ENCODE results near the gene IGLON5. TPM values are rescaled to one million over a fixed set of nuclear protein-coding genes. Genes with fewer than 3 reads are reported as not detected.

IGLON5 gene
- total RNA-seq, result 0.37 TPM

GRCh38 chr19:51311351-51312257 is at the start of gene IGLON5:
Gene IGLON5 (plus strand): TSS chr19:51311644. CDS start chr19:51311848, 204 bp downstream.
- DNase-seq (ENCODE audit: low spot score), result no peak

DNA sequence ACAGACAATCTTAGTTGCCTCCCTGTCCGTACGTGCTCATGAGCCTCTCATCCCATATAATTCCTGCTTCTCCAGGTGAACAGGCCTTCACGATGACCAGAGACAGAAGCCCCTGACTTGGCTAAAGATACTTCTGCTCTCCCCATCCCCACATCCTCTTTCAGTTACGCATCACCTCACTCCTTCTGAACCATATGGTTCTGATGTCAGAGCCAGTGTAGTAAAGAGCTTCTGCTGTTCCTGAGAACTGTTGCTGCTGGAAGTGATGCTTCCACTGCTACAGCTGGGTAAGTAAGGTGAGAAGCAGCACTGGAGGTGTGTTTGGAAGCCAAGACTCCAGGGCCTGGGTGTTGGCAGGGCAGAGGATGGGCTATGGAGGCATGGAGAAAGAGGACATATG is 47.6 kb upstream of the IGLON5 start:
- no peak for DNase-seq (ENCODE audit: low spot score)

GRCh38 chr19:51271067-51271466 is 40.4 kb upstream of the IGLON5 start:
- DNase-seq (ENCODE audit: low spot score), result no peak

GRCh38 chr19:51272183-51272810 is 39.1 kb upstream of the IGLON5 start:
- DNase-seq (ENCODE audit: low spot score), result no peak

- no peak for DNase-seq (ENCODE audit: low spot score)
Observed at GRCh38 chr19:51274049-51274770, 37.2 kb upstream of the IGLON5 start.

DNA sequence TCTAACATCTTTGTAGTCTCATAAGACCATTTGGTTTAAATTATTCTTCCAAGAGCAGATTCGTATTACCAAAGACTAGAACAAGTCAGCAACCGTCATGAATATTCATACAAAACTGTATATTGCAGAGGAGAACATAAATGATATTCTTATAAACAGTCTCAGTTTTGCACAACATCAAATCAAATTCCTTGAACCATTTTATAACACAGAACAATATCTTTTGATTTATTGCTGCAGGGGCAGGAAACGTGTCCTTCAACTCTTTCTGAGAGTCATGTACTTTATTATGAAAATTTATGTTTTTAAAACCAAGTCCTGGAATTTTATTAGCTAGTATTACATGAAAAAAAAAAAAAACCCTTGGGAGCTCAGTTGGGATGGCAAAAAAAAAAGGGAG is 34.3 kb upstream of the IGLON5 start:
- DNase-seq (ENCODE audit: low spot score), result no peak

DNA sequence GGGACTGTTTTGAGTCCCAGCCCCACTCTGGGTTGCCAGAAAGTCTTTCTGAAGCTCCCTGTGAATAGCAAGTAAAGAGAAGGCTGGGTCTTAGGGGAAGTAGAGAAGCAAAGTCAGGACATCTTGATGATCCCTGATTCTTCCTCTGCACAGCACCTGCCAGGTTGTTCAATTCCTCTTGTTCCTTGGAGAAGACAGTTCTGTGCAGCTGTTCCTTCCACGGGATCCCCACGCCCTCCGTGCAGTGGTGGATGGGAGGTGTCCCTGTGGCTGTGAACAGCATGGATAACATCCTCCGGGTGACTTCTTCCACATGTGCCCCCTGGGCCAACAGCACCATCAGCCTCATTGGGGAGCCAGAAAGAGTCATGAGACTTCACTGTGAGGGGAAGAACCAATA is 29.1 kb upstream of the IGLON5 start:
- DNase-seq (ENCODE audit: low spot score), result no peak

- no peak for DNase-seq (ENCODE audit: low spot score)
Observed at GRCh38 chr19:51285682-51286081, 25.8 kb upstream of the IGLON5 start.

GRCh38 chr19:51289635-51290034 is 21.8 kb upstream of the IGLON5 start:
- DNase-seq (ENCODE audit: low spot score), result no peak

GRCh38 chr19:51292971-51293370 is 18.5 kb upstream of the IGLON5 start:
- DNase-seq (ENCODE audit: low spot score), result no peak

- no peak for DNase-seq (ENCODE audit: low spot score)
Observed at GRCh38 chr19:51293571-51294210, 17.8 kb upstream of the IGLON5 start.

- no peak for DNase-seq (ENCODE audit: low spot score)
Observed at GRCh38 chr19:51294211-51294976, 17.1 kb upstream of the IGLON5 start.

DNA sequence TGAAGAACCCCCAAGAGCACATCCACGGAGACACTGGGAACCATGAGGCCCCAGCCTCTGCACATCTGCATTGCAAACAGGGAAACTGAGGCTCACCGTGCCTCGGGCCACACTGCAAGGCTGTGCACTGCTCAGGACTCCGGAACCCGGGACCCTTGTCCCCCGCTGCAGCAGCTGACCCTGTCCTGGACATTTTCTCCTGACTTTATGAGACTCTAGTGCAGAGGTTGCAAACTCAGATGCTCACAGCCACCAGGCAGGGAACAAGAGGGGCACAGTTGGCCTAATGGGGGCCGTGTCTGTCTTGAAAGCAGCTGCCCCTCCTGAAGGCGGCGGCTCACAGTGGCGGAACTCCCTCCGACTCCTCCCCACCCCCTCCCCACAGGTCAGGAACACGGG is 16.5 kb upstream of the IGLON5 start:
- no peak for DNase-seq (ENCODE audit: low spot score)

DNA sequence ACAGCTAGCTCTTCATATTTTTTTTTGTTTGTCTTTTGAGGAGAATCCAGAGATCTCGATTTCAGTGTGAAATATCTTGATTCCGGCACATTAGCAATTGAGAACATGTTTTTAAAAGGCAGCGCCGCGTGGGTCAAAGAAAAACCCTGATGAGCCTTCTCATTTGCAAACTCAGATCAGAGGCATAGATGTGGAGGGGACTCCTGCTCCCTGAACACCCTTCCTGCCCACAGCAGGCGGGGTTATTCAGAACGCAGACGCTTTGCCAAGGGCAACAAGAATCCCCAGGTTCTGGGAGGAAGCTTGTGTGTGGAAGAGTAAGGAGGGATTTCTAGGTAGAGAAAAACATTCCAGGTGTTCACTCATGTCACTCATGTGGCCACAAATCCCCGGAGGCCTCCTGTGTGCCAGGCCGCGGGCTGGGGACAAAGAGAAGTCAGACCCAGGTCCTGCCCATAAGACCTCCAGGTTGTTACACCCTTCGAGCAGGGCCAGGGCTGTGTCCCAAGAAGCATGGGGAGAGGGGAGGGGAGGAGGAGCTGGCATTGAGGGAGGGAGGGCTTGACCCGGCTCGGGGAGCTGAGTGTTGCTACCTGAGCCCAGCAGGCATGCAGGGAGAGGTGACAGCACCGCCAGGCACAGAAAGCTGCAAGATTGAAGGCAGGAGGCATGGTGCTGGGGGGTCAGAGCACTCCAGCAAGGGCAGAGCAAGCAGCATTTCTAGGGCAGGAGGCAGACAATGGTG is 15.9 kb upstream of the IGLON5 start:
- DNase-seq (ENCODE audit: low spot score), result no peak

DNA sequence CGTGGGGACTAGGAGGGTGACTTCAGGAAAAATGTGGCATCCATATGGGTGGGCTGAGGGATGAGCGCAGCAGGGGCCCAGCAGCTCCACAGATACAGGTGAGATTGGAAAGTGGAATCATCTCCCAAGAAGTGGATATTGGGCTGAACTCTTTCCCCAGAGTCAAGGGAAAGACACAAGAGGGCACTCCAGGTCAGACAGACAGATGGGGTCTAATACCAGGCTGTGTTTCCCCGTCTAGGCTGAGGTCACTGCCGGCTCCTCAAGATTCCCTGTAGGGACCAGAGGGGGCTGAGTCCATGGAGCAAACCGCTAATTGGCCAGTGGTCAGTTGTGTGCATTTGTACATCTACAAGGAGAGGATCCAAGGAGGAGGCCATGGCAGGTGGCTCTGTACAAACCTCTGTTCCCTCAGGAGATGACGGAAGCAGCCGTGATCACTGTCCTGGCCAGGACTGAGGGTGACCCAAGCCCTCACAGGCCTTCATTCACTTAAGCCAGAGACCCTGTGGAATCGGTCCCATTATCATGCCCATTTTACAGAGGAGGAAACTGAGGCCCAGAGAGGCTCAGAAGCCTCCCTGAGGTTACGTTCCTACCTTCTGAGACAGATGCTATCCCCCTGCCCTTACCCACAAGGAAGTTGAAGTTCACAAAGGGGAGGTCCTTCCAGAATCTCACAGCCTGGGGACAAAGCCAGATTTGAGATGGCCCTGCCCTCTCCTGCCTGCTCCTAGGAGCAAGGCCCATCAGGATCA is 14.9 kb upstream of the IGLON5 start:
- no peak for DNase-seq (ENCODE audit: low spot score)

DNA sequence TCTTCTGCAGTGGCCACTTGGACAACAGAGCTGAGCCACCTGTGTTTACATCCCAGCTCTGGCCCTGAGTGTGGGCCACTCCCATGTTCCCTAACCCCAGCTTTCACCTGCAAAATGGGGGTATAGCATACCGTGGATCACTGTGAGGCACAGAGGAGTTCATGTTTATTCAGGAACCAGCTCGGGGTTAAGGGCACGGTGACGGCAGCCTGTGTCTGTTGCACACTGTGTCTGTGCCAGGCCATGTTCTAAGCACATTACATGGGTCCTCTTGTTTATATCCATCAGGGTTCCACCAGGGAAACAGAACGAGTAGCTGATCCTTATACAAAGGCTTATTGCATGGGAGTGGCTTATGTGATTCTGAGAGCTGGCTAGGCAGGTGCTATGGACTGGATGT is 14.0 kb upstream of the IGLON5 start:
- DNase-seq (ENCODE audit: low spot score), result no peak

GRCh38 chr19:51301266-51301665 is 10.2 kb upstream of the IGLON5 start:
- DNase-seq (ENCODE audit: low spot score), result no peak

- no peak for DNase-seq (ENCODE audit: low spot score)
Observed at GRCh38 chr19:51305479-51305878, 6.0 kb upstream of the IGLON5 start.

DNA sequence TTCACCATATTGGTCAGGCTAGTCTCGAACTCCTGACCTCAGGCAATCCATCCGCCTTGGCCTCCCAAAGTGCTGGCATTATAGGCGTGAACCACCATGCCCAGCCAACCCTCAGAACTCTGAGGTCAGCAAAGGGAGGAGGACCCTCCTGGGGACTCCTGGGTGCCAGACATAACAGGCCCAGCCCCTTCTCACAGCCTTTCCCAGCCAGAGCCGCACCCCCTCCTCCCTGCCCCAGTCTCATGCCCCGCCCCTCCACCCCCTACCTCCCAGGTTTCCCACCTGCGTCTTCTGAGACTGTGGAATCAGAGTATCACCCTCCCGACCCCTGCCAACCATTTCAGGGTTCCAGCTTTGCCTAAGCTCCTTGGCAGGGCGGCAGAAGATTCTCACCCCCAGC is 5.2 kb downstream of the IGLON5 start:
- DNase-seq (ENCODE audit: low spot score), result no peak

DNA sequence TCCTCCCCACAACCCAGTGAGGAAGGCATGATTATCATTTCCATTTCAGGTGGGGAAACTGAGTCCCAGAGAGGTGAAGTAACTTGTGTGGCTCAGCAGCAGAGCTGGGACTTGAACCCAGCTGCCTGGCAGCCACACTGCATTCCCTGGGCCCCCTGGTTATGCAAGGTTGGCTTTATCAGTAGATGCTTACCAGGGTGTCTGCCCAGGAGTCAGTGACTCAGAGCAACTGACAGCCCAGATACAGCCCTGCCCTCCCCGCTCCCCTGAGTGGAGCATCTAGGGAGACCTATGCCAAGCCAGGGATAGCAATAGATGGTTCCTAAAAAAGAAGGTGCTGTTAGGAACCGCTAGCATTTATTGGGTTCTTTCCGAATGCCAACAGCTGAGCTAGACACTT is 5.9 kb downstream of the IGLON5 start:
- no peak for DNase-seq (ENCODE audit: low spot score)
